ENCODE measurements around the gene ULBP2.
A peak's percentile ranks its signal among the peaks of the same experiment; 100 is the strongest.
"Not testable (repeated sequence)": the region's sequence is repeated elsewhere in the genome, so short reads cannot be mapped to it uniquely, and the experiment has no call there.

ULBP2 gene

GRCh38 chr6:149988550-149989346 is 46.9 kb downstream of the ULBP2 start:
- H3K4me1 ChIP-seq (ENCODE audit: low read depth, poor library complexity, severe bottlenecking): no peaks in the 10 kb centered on the region
- no peaks in the 10 kb centered on the region for H3K36me3 ChIP-seq (ENCODE audit: insufficient read depth)
- H3K4me3 ChIP-seq (IDR thresholded peaks at IDR 0.05; ENCODE audit: insufficient read depth, low read depth, low read length): no peak overlapping the region
- TF ChIP-seq CTCF (conservative IDR thresholded peaks at IDR 0.05; ENCODE audit: low read depth, low read length): no peak
- no peak overlapping the region for H2AFZ ChIP-seq (ENCODE audit: low read depth)
- H3K27ac ChIP-seq: no peak overlapping the region
- H3K9ac ChIP-seq: no peak overlapping the region
- H4K20me1 ChIP-seq (ENCODE audit: insufficient read depth): no peaks in the 10 kb centered on the region
- H3K4me2 ChIP-seq: no peak overlapping the region
- peaks cover 28% of the 10 kb centered on the region for H3K27me3 ChIP-seq (ENCODE audit: insufficient read depth, low read depth)
- no peaks in the 10 kb centered on the region for H3K79me2 ChIP-seq (ENCODE audit: insufficient read depth, low read depth)

GRCh38 chr6:149990212-149990660 is 48.4 kb downstream of the ULBP2 start:
- H2AFZ ChIP-seq (ENCODE audit: low read depth): no peak overlapping the region; the same call in 1 of the 2 replicates
- TF ChIP-seq CTCF (conservative IDR thresholded peaks at IDR 0.05; ENCODE audit: low read depth, low read length): no peak
- H3K9ac ChIP-seq: no peak overlapping the region
- H3K4me2 ChIP-seq: peak overlapping the region; percentile 25; the same call in 1 of the 2 replicates
- peaks cover 28% of the 10 kb centered on the region for H3K27me3 ChIP-seq (ENCODE audit: insufficient read depth, low read depth)
- H3K4me1 ChIP-seq (ENCODE audit: low read depth, poor library complexity, severe bottlenecking): no peaks in the 10 kb centered on the region
- no peak overlapping the region for H3K27ac ChIP-seq
- no peaks in the 10 kb centered on the region for H4K20me1 ChIP-seq (ENCODE audit: insufficient read depth)
- H3K4me3 ChIP-seq (IDR thresholded peaks at IDR 0.05; ENCODE audit: insufficient read depth, low read depth, low read length): no peak overlapping the region
- no peaks in the 10 kb centered on the region for H3K36me3 ChIP-seq (ENCODE audit: insufficient read depth)
- no peaks in the 10 kb centered on the region for H3K79me2 ChIP-seq (ENCODE audit: insufficient read depth, low read depth)

GRCh38 chr6:149990661-149991471 is 49.1 kb downstream of the ULBP2 start:
- H4K20me1 ChIP-seq (ENCODE audit: insufficient read depth): no peaks in the 10 kb centered on the region

GRCh38 chr6:149991472-149991795 is 49.6 kb downstream of the ULBP2 start:
- H3K9ac ChIP-seq; H2AFZ ChIP-seq (ENCODE audit: low read depth); H3K36me3 ChIP-seq (ENCODE audit: insufficient read depth); H4K20me1 ChIP-seq (ENCODE audit: insufficient read depth); H3K4me3 ChIP-seq (IDR thresholded peaks at IDR 0.05; ENCODE audit: insufficient read depth, low read depth, low read length); H3K4me2 ChIP-seq; H3K79me2 ChIP-seq (ENCODE audit: insufficient read depth, low read depth); H3K27ac ChIP-seq; H3K4me1 ChIP-seq (ENCODE audit: low read depth, poor library complexity, severe bottlenecking): not testable (repeated sequence)
- H3K27me3 ChIP-seq (ENCODE audit: insufficient read depth, low read depth): peaks cover 28% of the 10 kb centered on the region

More at GRCh38 chr6:149990661-149991471, 49.1 kb downstream of the ULBP2 start:
- Histone ChIP-seq H3K27ac (no peak overlapping the region), H3K9ac (no peak overlapping the region), H3K36me3 (ENCODE audit: insufficient read depth) (no peaks in the 10 kb centered on the region), H3K4me2 (peak overlapping the region; percentile 25; the same call in 1 of the 2 replicates), H3K79me2 (ENCODE audit: insufficient read depth, low read depth) (no peaks in the 10 kb centered on the region), H3K4me1 (ENCODE audit: low read depth, poor library complexity, severe bottlenecking) (no peaks in the 10 kb centered on the region), H2AFZ (ENCODE audit: low read depth) (no peak overlapping the region; the same call in 1 of the 2 replicates), H3K4me3 (IDR thresholded peaks at IDR 0.05; ENCODE audit: insufficient read depth, low read depth, low read length) (no peak overlapping the region), H3K27me3 (ENCODE audit: insufficient read depth, low read depth) (peaks cover 28% of the 10 kb centered on the region)
- no peak for TF ChIP-seq CTCF (conservative IDR thresholded peaks at IDR 0.05; ENCODE audit: low read depth, low read length)

All from KMS-11 (cell line).